ENCODE results near the gene INSM2.
A peak's percentile ranks its signal among the peaks of the same experiment; 100 is the strongest.

The INSM2 gene

DNA sequence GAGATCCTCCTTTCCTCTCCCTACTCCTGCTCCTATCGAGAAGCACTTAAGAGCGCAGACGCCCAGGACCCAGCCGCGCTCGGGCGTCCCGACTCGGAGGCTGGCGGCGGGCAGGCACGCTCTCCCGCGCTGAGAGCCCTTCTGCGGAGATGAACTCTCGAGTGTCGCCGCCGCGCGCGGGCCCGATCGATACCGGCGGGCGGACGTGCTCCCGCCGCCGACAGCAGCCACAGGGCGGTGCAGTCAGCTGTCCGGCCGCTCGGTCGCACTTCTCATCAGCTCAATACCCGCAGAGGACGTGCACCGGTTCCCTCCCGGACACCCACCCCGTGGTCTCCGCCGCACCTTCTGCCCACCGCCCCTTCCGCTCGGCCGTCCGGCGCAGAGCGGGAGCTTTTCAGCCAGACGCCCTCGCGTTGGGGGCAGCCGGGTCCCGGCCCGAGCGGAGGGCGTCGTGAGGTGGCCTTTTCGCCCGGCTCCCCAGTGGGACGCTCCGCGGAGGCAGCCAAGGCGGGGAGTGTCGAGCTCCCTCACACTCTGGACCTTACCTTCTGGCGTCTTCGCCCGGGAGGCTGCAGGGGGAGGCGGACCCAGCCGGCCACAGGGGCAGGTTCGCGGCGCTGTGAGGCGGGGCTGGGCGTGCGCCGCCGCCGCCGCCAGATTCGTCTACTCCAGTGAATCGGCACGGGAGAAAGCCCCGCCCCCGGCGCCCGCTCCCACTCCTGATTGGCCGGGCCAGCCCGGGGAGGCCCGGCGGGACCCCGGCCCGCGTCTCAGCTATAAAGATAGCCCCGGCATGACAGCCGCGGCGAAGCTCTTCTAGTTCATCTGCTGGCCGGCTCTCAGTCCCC is at the start of gene INSM2:
Gene INSM2 (plus strand): TSS at position 808 of the 851 bp plus-strand sequence. CDS start 89 bp downstream, outside the sequence.
- DNase-seq: peak; percentile 76

- DNase-seq: no peak
Observed at GRCh38 chr14:35492569-35493014, 41.4 kb upstream of the INSM2 start.

DNA sequence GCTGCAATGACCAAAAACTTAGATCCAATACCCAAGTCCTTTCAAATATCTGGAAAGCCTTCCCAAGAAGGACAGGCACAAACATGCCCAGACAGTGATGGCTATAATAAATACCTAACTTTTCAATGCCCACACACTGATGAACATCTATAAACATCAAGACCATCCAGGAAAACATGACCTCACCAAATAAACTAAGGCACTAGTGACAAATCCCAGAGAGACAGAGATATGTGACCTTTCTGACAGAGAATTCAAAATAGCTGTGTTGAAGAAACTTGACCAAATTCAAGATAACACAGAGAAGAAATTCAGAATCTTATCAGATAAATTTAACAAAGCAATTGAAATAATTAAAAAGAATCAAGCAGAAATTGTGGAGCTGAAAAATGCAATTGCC is 38.7 kb upstream of the INSM2 start:
- no peak for DNase-seq

- DNase-seq: no peak
Observed at GRCh38 chr14:35499180-35499579, 34.8 kb upstream of the INSM2 start.

GRCh38 chr14:35503646-35504045 is 30.3 kb upstream of the INSM2 start:
- DNase-seq: no peak

GRCh38 chr14:35504260-35504659 is 29.7 kb upstream of the INSM2 start:
- DNase-seq: no peak

DNA sequence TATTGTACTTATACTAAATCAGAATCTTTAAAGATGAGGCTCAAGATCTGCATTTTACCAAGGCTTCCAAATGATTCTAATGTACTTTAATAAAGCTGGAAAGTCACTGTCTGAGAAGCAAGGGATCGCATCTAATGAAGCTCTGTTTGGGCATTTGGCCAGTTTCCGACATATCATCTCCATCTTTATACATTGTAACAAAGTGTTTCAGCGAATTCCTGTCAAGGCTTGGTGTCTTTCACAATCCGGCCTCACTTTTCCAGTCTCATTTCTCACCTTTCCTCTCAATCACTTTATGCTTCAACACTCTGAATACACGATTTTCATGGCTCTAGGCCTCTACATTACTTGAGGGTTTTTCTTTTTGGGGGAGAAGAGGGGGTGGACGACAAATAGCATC is 27.5 kb upstream of the INSM2 start:
- DNase-seq: no peak

- DNase-seq: no peak
Observed at GRCh38 chr14:35506927-35507326, 27.0 kb upstream of the INSM2 start.

DNA sequence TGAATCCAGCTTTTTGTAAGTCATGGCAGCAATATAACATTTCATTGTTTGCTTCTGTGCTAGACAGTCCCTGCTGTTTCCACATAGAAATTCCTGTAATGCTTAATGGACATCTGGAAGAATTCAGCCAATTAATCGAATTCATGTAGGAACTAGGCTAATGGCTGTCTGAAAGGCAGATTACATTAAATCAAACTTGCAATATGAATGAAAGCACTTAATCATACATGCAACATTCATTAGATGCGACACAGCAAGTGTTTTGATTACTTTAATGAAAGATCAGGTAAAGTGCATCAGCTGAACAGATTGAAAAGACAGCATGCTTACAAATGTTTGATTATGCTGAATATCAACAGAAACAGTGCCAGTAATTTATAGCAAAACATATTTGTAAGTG is 24.1 kb upstream of the INSM2 start:
- no peak for DNase-seq

DNA sequence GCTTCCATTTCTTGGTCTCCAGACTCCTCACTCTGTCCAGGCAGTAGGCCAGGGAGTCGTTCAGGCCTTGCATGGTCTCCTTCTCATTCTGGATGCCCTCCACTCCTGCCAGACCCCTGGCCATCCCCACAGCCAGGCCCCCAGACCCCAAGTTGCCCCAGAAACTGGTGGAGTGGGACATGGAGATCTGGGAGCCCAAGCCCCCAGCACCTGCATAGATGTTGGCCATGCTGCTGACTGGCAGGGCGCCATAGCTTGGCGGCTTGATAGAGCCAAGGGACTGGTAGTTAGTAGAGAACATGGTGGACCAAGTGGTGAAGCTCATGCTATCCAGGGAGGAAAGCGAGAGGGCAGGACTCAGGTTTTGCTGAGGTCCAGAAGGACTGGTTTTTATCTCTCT is 21.2 kb upstream of the INSM2 start:
- DNase-seq: no peak

- no peak for DNase-seq
Observed at GRCh38 chr14:35515916-35516315, 18.0 kb upstream of the INSM2 start.

- DNase-seq: no peak
Observed at GRCh38 chr14:35519986-35520385, 14.0 kb upstream of the INSM2 start.

DNA sequence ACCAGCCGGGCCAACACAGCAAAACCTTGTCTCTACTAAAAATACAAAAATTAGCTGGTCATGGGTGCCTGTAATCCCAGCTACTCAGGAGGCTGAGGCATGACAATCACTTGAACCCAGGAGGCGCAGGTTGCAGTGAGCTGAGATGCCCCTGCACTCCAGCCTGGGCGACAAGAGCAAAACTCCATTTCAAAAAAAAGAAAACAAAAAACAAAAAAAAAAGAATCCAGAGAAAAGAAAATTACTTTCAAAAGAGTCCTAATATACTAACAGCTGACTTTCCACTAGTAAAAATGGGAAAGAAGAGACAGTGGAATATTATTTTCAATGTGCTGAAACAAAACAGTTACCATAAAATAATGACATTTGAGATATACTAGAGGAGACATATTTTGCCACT is 8.3 kb upstream of the INSM2 start:
- DNase-seq: no peak

DNA sequence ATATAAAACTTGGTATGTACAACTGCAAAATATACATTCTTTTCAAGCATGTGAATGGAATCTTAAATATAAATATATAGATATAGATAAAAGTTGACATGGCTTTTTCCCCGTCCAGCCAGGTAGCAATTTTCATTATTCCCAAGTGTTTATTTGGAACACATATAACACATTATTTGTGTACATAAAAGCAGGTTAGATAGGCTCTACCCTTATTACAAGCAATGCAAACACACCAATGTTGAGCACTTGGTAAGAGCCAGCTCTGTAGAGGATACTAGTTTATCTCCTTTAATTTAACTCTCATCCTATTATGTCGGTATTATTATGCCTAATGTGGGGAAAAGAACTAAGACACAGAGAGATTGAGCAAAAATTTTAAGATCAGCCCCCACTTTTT is 7.0 kb upstream of the INSM2 start:
- no peak for DNase-seq

- no peak for DNase-seq
Observed at GRCh38 chr14:35531960-35532747, 1.8 kb upstream of the INSM2 start.

GRCh38 chr14:35532783-35533356 is 1.1 kb upstream of the INSM2 start:
- no peak for DNase-seq

- peak; percentile 12 for DNase-seq
Observed at GRCh38 chr14:35534208-35534872, 376 bp downstream of the INSM2 start.

GRCh38 chr14:35534873-35535482 is 1.0 kb downstream of the INSM2 start:
- DNase-seq: peak; percentile 56

DNA sequence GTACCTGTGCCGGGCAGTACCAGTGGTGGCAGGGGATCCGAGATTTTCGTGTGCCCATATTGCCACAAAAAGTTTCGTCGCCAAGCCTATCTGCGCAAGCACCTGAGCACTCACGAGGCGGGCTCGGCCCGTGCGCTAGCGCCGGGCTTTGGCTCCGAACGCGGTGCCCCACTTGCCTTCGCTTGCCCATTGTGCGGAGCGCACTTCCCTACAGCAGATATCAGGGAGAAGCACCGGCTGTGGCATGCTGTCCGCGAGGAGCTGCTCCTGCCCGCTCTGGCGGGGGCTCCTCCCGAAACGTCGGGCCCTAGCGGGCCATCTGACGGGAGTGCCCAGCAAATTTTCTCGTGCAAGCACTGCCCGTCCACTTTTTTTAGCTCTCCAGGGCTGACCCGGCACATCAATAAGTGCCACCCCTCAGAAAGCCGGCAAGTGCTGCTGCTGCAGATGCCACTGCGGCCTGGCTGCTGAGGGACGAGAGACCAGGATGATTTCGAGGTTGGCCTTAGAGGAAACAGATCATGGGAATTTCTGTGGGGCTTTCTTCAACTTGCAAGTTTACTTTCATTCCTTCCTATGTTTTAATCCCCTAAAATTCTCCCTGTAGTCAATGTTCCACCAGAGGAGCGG is 1.6 kb downstream of the INSM2 start:
- DNase-seq: no peak

- DNase-seq: no peak
Observed at GRCh38 chr14:35539969-35540368, 6.0 kb downstream of the INSM2 start.

DNA sequence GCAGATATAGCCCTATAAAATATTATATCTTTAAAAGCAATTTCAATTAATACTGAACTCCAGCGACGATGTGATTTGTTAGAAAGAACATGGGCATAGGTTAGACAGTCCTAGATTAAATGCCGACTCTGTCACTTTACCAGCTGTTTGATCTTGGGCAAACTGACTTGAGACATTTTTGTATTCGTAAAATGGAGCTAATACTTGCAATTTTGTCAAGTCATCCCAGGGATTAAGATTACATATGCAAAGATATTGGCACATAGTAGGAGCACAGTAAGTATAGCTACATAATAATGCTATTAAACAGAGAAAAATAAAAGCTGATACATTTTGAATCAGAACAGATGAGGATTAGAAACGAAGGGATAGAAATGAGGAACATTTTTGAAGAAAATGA is 9.0 kb downstream of the INSM2 start:
- DNase-seq: no peak

DNA sequence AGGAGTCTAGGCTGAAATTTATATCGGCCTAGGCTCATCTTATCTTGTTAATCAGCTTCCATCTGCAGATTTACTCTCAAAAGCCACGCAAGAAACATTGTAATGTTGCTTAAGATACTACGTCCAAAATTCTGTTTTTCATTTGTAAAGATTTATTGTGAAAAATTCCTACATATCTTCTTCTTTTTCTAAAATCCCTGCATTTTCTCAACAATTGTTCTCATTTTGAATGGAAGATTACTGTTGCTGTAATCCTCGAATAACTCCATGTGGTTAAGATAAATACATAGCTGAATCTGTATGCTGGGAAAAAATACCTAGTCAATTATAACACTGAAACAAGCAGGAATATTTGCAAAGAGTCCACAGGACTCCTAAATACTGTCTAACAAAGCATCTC is 15.6 kb downstream of the INSM2 start:
- no peak for DNase-seq

All from stimulated activated CD4-positive, alpha-beta T cell treated with anti-CD3 and anti-CD28 coated beads, Interleukin-12 subunit alpha, Interleukin-12 subunit beta, amount 100 ng/mL, for 4 hours (primary cell).